Loucy (cell line): ENCODE data around the gene ADCY5.

Source experiments
- H2AFZ ChIP-seq: fragments of 200-600 bp; sonication (generic); 2 replicates; pipeline ENCODE4 v1.6.0; 2016; ENCODE audit warnings: antibody characterized with exemption, mild to moderate bottlenecking, low read length, moderate library complexity
- H3F3A ChIP-seq: fragments of 200-600 bp; 2 replicates; pipeline ENCODE4 v1.6.0; 2016; ENCODE audit warnings: antibody characterized with exemption, low read depth, mild to moderate bottlenecking
- H3K27me3 ChIP-seq: fragments of 200-600 bp; sonication (generic); 2 replicates; pipeline ENCODE4 v1.6.1; 2014; ENCODE audit warnings: low read length, mild to moderate bottlenecking; ENCODE audit not compliant: insufficient read depth, poor library complexity, severe bottlenecking
- H3K36me3 ChIP-seq: fragments of 200-600 bp; sonication (generic); 2 replicates; pipeline ENCODE4 v1.6.1; 2016; ENCODE audit warnings: low read length; ENCODE audit not compliant: insufficient read depth
- H3K4me1 ChIP-seq: fragments of 200-600 bp; sonication (generic); 2 replicates; pipeline ENCODE4 v1.5.1; 2014; ENCODE audit warnings: low read length, mild to moderate bottlenecking; ENCODE audit not compliant: insufficient read depth, poor library complexity, severe bottlenecking
- H3K4me2 ChIP-seq: fragments of 200-600 bp; sonication (generic); 2 replicates; pipeline ENCODE4 v1.6.0; 2014; ENCODE audit warnings: antibody characterized with exemption, low read length, low read depth, mild to moderate bottlenecking; ENCODE audit not compliant: poor library complexity, severe bottlenecking
- H3K4me3 ChIP-seq: fragments of 200-600 bp; sonication (generic); 2 replicates; pipeline ENCODE4 v1.5.1; 2014; ENCODE audit warnings: low read length, mild to moderate bottlenecking, mixed read lengths; ENCODE audit not compliant: poor library complexity, severe bottlenecking
- H3K79me2 ChIP-seq: fragments of 200-600 bp; sonication (generic); 2 replicates; pipeline ENCODE4 v1.6.1; 2014; ENCODE audit warnings: low read length; ENCODE audit not compliant: insufficient read depth
- H3K9ac ChIP-seq: fragments of 200-600 bp; sonication (generic); 2 replicates; pipeline ENCODE4 v1.6.0; 2014; ENCODE audit warnings: mild to moderate bottlenecking, low read depth, low read length, moderate library complexity; ENCODE audit not compliant: poor library complexity, severe bottlenecking
- H3K9me2 ChIP-seq: fragments of 200-600 bp; sonication (generic); replicated peaks from 2 replicates; pipeline ENCODE4 v1.6.1; 2016; ENCODE audit warnings: low read depth, low read length, mixed read lengths
- H3K9me3 ChIP-seq: fragments of 200-600 bp; sonication (generic); 2 replicates; pipeline ENCODE4 v1.6.1; 2014; ENCODE audit warnings: mild to moderate bottlenecking, antibody characterized with exemption, low read length, low read depth; ENCODE audit not compliant: insufficient read depth
- H4K20me1 ChIP-seq: fragments of 200-600 bp; sonication (generic); 2 replicates; pipeline ENCODE4 v1.6.0; 2014; ENCODE audit warnings: antibody characterized with exemption, low read length, mild to moderate bottlenecking; ENCODE audit not compliant: insufficient read depth, poor library complexity, severe bottlenecking
- CTCF ChIP-seq: fragments of 200-600 bp; sonication (generic); conservative IDR thresholded peaks from 2 replicates; pipeline ENCODE4 v1.5.1; 2014; ENCODE audit warnings: mild to moderate bottlenecking, antibody characterized with exemption, low read length
- EZH2phosphoT487 ChIP-seq: fragments of 200-600 bp; IDR thresholded peaks from 2 replicates; pipeline ENCODE4 v1.6.1; 2018; ENCODE audit warnings: antibody characterized with exemption, mild to moderate bottlenecking, moderate library complexity, borderline replicate concordance

Gene ADCY5

GRCh38 chr3:123344907-123345594 lies 103.8 kb downstream of the ADCY5 start:
- Histone ChIP-seq H3K79me2 (no peaks in the 10 kb centered on the region), H3K4me1 (peaks cover 15% of the 10 kb centered on the region), H3K36me3 (no peaks in the 10 kb centered on the region), H3K4me2 (no peak overlapping the region), H3F3A (no peaks in the 10 kb centered on the region), H3K27me3 (no peaks in the 10 kb centered on the region), H3K9me3 (no peaks in the 10 kb centered on the region), H2AFZ (no peak overlapping the region; the same call in 1 of the 2 replicates), H3K4me3 (no peak overlapping the region), H4K20me1 (no peaks in the 10 kb centered on the region), H3K9ac (no peak overlapping the region), H3K9me2 (no peaks in the 10 kb centered on the region)
- no peak for TF ChIP-seq CTCF
- TF ChIP-seq EZH2phosphoT487: no peak

GRCh38 chr3:123344175-123344906 lies 104.5 kb downstream of the ADCY5 start:
- no peak overlapping the region; the same call in 1 of the 2 replicates for H2AFZ ChIP-seq
- no peaks in the 10 kb centered on the region for H4K20me1 ChIP-seq
- no peaks in the 10 kb centered on the region for H3F3A ChIP-seq
- no peaks in the 10 kb centered on the region for H3K27me3 ChIP-seq
- TF ChIP-seq CTCF (no peak), EZH2phosphoT487 (no peak)
- H3K9me3 ChIP-seq: no peaks in the 10 kb centered on the region
- no peaks in the 10 kb centered on the region for H3K79me2 ChIP-seq
- H3K36me3 ChIP-seq: no peaks in the 10 kb centered on the region
- no peak overlapping the region for H3K9ac ChIP-seq
- H3K9me2 ChIP-seq: no peaks in the 10 kb centered on the region
- no peak overlapping the region for H3K4me3 ChIP-seq
- peaks cover 15% of the 10 kb centered on the region for H3K4me1 ChIP-seq
- no peak overlapping the region for H3K4me2 ChIP-seq

GRCh38 chr3:123343296-123344174 lies 105.4 kb downstream of the ADCY5 start:
- no peak overlapping the region for H3K9ac ChIP-seq
- no peaks in the 10 kb centered on the region for H3K9me2 ChIP-seq
- no peak for TF ChIP-seq EZH2phosphoT487
- no peak for TF ChIP-seq CTCF
- no peaks in the 10 kb centered on the region for H3K9me3 ChIP-seq
- H3K4me1 ChIP-seq: peaks cover 23% of the 10 kb centered on the region
- no peak overlapping the region for H3K4me2 ChIP-seq
- H2AFZ ChIP-seq: no peak overlapping the region
- no peaks in the 10 kb centered on the region for H3K27me3 ChIP-seq
- H3K79me2 ChIP-seq: no peaks in the 10 kb centered on the region
- H4K20me1 ChIP-seq: no peaks in the 10 kb centered on the region
- H3F3A ChIP-seq: no peaks in the 10 kb centered on the region
- no peak overlapping the region for H3K4me3 ChIP-seq
- H3K36me3 ChIP-seq: no peaks in the 10 kb centered on the region
